Measurements from ENCODE around the gene TACC2.

The TACC2 gene

DNA sequence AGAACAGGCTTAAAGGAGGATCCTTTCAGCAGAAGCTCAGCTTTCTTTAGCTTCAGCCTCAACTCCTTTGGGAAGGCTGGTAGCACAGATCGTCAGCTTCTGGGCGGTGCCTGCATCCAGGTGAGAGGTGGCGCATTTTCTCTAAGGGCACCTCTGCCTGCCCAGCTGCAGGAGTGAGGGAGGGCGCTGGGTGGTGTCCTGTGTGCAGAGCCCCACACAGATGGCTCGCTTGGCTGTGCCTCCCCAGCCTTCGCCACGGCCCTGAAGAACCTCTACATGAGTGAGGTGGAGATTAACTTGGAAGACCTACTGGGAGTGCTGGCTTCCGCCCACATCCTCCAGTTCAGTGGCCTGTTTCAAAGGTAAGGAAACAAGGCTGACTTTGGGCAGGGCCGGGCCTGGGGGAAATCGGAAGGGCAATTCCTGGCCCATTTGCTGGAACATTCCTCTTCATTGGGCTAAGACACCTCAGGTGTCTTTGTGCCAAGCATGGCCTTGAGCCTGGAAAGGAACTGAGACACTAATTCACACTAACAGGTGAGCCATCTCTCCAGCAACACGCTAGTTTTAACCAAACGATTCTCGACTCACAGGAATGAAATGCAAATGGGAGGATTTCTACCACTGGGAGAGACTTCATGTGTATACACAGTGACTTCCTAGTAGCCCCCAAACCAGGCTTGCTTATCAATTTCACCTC is 302.0 kb downstream of the TACC2 start:
- no peaks in the 10 kb centered on the region for H3K36me3 Mint-ChIP-seq (ENCODE audit: low read depth)
- TF ChIP-seq, protein P1, sequence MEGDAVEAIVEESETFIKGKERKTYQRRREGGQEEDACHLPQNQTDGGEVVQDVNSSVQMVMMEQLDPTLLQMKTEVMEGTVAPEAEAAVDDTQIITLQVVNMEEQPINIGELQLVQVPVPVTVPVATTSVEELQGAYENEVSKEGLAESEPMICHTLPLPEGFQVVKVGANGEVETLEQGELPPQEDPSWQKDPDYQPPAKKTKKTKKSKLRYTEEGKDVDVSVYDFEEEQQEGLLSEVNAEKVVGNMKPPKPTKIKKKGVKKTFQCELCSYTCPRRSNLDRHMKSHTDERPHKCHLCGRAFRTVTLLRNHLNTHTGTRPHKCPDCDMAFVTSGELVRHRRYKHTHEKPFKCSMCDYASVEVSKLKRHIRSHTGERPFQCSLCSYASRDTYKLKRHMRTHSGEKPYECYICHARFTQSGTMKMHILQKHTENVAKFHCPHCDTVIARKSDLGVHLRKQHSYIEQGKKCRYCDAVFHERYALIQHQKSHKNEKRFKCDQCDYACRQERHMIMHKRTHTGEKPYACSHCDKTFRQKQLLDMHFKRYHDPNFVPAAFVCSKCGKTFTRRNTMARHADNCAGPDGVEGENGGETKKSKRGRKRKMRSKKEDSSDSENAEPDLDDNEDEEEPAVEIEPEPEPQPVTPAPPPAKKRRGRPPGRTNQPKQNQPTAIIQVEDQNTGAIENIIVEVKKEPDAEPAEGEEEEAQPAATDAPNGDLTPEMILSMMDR (IDR thresholded peaks at IDR 0.05): no peak
- H3K4me3 Mint-ChIP-seq: no peak overlapping the region
- H3K9me3 Mint-ChIP-seq: no peaks in the 10 kb centered on the region
- H3K27me3 Mint-ChIP-seq (ENCODE audit: low read depth, poor library complexity): no peaks in the 10 kb centered on the region
- no peak overlapping the region for H3K27ac Mint-ChIP-seq
- peaks cover 18% of the 10 kb centered on the region for H3K4me1 Mint-ChIP-seq
- no peak for DNase-seq

DNA sequence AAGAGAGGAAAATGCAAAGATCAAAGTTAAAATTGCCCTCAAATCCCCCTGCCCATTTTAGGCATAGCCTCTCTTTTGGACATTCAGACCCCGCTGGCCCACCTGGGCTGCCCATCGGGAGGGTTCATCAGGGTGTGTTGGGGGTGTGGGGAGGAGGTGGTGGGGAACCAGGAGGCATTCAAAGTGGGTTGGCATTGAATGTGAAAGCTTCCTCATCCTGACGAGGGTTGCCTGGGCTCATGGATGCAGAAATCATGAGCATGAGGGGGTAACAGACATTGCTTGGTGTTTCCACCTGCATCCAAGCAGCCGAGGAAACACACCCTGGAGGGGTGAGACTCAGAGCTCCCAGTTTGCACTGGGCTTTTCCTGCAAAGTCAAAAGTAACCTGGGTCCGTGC is 302.8 kb downstream of the TACC2 start:
- H3K27ac Mint-ChIP-seq: no peak overlapping the region
- H3K9me3 Mint-ChIP-seq: no peaks in the 10 kb centered on the region
- no peaks in the 10 kb centered on the region for H3K27me3 Mint-ChIP-seq (ENCODE audit: low read depth, poor library complexity)
- no peaks in the 10 kb centered on the region for H3K36me3 Mint-ChIP-seq (ENCODE audit: low read depth)
- no peak overlapping the region for H3K4me3 Mint-ChIP-seq
- no peak for DNase-seq
- TF ChIP-seq, protein P1 (IDR thresholded peaks at IDR 0.05): no peak
- H3K4me1 Mint-ChIP-seq: peaks cover 16% of the 10 kb centered on the region

DNA sequence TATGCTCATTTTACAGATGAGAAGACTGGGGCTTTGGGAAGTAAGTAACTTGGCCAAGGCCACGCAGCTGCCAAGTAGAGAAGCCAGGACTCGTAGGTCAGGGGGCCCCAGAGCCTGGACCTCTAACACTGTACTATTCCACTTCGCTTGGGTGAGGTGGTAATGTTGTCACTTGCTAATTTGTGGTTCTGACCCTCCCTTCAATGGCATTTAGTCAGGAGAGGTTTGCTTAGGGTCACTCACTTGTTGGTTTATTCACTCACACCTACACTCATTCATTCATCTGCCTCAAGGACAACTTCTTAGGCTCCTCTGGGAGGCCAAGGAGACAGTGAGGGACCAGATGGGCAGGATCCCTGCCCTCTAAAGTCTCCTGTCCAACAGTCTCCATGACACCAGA is 303.4 kb downstream of the TACC2 start:
- TF ChIP-seq, protein P1 (IDR thresholded peaks at IDR 0.05): no peak
- Mint-ChIP-seq H3K4me1 (peaks cover 9% of the 10 kb centered on the region), H3K36me3 (ENCODE audit: low read depth) (no peaks in the 10 kb centered on the region), H3K27ac (no peak overlapping the region), H3K9me3 (no peaks in the 10 kb centered on the region), H3K27me3 (ENCODE audit: low read depth, poor library complexity) (no peaks in the 10 kb centered on the region), H3K4me3 (no peak overlapping the region)
- no peak for DNase-seq

DNA sequence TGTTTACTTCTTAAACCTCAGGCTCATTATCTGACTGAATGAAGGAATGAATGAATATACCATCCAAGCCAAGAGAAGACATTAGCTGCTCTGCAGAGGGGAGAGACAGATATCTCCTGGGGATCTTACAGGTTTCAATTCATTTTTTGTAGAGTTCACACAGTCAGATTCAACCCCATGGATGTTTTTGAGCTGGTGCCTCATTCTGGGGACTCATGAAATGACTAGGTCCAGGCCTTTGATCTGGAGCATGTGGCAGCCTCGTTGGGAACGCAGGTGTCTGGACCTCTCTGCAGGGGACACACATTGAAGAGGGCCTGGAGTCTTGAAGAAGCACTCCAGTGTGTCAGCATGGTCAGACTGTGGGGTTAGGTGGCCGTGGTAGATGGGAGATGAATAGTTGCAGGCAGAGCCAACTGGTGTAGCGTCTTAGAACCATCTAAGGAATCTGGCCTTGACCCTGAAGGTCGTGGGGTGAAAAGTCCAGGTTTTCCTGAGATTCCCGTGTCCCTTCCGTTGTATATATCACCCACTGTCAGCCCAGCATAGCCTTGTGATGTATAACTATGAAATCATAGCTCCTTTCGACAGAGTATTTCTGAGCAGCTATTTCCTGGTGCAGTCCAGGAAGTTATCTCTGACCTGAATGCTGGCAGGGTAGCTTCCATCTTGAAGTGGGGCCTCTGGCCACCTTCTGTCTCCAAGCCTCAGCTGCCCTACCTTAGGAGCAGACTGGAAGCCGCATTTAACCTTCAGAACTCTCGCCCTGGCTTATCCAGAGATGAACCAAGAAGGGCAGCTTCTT is 304.4 kb downstream of the TACC2 start:
- Mint-ChIP-seq H3K36me3 (ENCODE audit: low read depth) (no peaks in the 10 kb centered on the region), H3K27ac (no peak overlapping the region), H3K9me3 (no peaks in the 10 kb centered on the region), H3K4me1 (peaks cover 7% of the 10 kb centered on the region), H3K27me3 (ENCODE audit: low read depth, poor library complexity) (no peaks in the 10 kb centered on the region), H3K4me3 (no peak overlapping the region)
- no peak for DNase-seq
- TF ChIP-seq, protein P1 (IDR thresholded peaks at IDR 0.05): no peak

DNA sequence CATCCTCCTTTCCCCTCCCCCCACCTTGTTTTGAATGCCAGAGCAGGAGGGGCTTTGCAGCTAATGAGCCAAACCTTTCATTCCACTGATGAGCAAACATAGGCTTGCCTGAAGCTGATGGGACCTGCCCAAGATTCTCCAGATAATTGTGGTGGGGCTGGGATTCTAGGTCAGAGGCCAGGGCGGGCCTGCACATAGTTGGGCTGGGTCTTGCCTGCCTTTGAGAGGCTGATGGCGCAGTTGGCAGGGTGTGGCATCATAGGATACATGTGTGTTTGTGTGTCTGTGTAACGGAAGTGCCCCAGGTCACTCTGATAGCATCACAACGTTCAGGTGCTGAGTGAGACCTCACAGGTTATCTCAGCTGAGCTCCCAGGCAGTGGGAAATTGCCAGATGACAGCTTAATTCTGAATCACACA is 305.0 kb downstream of the TACC2 start:
- peaks cover 2% of the 10 kb centered on the region for H3K27me3 Mint-ChIP-seq (ENCODE audit: low read depth, poor library complexity)

More for the DNA sequence above, 305.0 kb downstream of the TACC2 start:
- peaks cover 11% of the 10 kb centered on the region for H3K4me1 Mint-ChIP-seq
- H3K36me3 Mint-ChIP-seq (ENCODE audit: low read depth): no peaks in the 10 kb centered on the region
- TF ChIP-seq, protein P1 (IDR thresholded peaks at IDR 0.05): no peak
- H3K4me3 Mint-ChIP-seq: no peak overlapping the region
- no peak for DNase-seq
- H3K9me3 Mint-ChIP-seq: no peaks in the 10 kb centered on the region
- H3K27ac Mint-ChIP-seq: no peak overlapping the region

Data from nephron progenitor cell (in vitro differentiated cells).